ENCODE data around the gene TMEM139. TPM values are rescaled to one million over a fixed set of nuclear protein-coding genes. Genes with fewer than 3 reads are reported as not detected.
A peak's percentile ranks its signal among the peaks of the same experiment; 100 is the strongest.
"Not testable (repeated sequence)": the region's sequence is repeated elsewhere in the genome, so short reads cannot be mapped to it uniquely, and the experiment has no call there.

Gene TMEM139
- total RNA-seq, 1 donor from 2014 or later: 6.9 TPM

DNA sequence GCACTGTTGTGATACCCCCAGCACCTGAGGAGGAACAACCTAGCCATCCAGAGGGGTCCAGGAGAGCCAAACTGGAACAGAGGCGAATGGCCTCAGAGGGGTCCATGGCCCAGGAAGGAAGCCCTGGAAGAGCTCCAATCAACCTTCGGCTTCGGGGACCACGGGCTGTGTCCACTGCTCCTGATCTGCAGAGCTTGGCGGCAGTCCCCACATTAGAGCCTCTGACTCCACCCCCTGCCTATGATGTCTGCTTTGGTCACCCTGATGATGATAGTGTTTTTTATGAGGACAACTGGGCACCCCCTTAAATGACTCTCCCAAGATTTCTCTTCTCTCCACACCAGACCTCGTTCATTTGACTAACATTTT is 1.7 kb downstream of the TMEM139 start:
- intact Hi-C loops (cut with DNase I): loop anchor here (5.0 kb wide), 1 partner anchor 96 kb away; the partner anchor contains the start of gene ZYX

DNA sequence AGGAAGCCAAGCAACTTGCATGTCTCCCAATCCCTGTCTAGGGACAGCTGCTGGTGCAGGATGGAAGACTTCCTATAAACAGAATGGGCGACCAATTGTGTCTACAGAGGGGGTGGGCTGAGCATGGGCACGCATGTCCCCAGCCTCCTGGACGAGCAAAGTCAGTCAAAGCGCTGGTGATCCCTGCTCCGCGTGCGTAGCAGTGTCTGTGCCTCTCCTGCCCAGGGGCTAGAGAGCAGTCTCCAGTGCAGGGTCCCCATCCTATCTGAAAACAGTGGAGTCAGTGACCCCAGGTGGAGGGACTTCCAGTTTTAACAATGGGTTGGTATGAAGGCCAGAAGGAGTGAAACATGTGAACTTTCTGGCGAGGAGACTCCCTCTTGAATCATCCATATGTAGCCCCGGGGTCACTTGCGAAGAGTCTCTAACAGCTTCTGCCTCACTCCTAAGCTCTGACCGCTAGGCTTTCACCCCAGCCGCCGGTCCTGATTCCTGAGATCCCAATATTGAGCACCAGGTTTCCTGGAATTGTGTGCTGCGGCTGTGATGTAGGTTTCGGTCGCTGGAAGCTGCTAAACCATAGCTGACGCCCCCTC is 2.7 kb downstream of the TMEM139 start:
- intact Hi-C loops (cut with DNase I): loop anchor here (5.0 kb wide), 1 partner anchor 95 kb away; the partner anchor contains the start of gene ZYX
- DNase-seq (ENCODE audit: low spot score): no peak

More for the DNA sequence above, 1.7 kb downstream of the TMEM139 start:
- DNase-seq (ENCODE audit: low spot score): no peak

DNA sequence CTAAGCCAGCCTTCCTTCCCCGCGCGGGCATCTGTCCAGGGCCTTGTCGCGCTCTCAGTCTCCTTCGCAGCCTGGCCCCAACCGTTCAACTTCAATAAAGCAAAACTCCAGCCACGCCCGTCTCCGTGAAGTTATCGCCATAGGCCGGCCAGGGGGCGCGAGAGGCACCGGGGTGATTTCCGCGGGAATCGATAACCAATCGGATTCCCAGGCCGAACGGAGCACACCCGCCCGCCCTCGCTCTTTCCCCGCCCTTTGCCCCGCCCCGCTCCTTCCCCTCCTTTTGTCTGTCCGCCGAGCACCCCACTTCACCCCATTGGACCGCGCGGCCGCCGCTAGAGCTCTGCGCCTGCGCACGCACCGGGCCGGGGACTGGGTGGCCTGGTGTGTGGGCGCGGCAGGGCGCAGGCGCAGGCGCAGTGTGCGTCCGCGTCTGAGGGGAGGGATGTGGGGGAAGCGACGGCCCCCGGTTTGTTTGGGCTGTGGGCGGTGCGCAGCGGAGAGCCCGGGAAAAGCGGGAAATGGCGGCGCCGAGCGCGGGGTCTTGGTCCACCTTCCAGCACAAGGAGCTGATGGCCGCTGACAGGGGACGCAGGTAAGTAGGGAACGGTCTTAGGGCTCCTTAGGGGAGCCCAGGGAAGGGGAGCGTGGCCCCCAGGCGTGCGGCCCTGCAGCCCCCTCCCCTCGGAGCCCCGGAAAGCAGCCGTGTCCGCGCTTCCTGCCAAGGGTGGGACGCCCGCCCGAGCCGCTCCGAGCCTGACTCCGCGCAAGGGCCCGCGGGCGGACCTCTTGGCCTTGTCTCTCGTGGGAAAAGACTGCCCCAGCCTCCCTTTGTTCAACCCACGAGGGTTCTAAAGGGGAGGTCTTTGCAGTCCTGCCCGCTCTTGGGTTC is 3.4 kb downstream of the TMEM139 start, which contains the start of gene CASP2:
Gene CASP2 (plus strand): TSS at position 417 of the 892 bp plus-strand sequence. CDS start 105 bp downstream, at position 522.
- peak; percentile 99 for DNase-seq (ENCODE audit: low spot score)
- intact Hi-C loops (cut with DNase I): loop anchor here (2.0 to 5.0 kb wide), 2 partner anchors 25 to 94 kb away; partner anchors contain the start of genes GSTK1 and ZYX

DNA sequence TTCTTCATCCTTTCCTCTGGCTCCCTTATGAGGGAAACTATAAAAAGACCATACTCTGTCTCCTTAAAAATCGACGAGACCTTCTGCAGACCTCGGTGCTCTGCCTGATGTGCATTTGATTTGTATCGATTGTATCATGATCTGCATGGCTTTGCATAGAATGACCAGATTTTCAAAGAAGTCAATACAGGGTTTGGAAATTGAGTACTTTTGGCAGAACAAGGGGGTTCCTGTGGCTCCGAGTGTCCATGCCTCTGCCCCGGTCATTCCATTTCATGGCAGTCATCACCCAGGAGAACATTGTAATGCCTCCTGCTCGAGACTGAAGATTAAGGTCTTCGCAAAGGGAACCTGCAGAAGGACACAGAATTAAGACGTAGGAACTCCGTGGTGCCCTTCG is 4.1 kb downstream of the TMEM139 start:
- DNase-seq (ENCODE audit: low spot score): no peak
- intact Hi-C loops (cut with DNase I): loop anchor here (2.0 to 5.0 kb wide), 2 partner anchors 26 to 93 kb away; partner anchors contain the start of genes GSTK1 and ZYX

DNA sequence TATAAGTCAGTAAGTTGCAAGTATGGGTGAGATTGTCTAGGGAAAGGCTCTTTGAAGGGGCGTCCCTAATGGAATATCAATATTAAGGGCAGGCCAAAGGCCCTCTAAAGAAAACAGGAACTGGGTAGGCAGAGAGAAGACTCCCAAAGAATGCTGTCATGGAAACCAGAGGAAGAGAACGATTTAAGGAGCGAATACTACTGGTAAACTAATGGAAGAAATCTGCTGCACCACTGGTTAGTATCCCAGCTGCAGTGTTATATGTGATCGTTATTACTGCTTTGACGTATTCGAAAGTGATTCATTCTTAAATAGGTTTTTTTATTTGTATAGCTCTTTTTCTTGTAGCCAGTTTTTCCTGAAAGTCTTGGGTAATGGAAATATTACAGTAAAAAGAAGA is 4.7 kb downstream of the TMEM139 start:
- intact Hi-C loops (cut with DNase I): loop anchor here (2.0 to 5.0 kb wide), 2 partner anchors 27 to 93 kb away; partner anchors contain the start of genes GSTK1 and ZYX
- DNase-seq (ENCODE audit: low spot score): no peak

DNA sequence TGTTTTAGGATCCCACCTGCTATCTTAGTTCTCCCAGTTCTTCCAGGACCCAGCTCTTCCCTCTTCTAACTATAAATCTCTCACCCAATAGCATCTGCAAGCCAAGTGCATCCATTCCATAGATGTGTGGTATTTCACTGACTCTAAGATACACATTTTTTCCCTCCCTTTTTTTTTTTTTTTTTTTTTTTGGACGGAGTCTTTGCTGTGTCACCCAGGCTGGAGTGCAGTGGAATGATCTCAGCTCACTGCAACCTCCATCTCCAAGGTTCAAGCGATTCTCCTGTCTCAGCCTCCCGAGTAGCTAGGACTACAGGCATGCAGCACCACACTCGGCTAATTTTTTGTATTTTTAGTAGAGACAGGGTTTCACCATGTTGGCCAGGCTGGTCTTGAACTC is 5.1 kb downstream of the TMEM139 start:
- not testable (repeated sequence) for DNase-seq (ENCODE audit: low spot score)

DNA sequence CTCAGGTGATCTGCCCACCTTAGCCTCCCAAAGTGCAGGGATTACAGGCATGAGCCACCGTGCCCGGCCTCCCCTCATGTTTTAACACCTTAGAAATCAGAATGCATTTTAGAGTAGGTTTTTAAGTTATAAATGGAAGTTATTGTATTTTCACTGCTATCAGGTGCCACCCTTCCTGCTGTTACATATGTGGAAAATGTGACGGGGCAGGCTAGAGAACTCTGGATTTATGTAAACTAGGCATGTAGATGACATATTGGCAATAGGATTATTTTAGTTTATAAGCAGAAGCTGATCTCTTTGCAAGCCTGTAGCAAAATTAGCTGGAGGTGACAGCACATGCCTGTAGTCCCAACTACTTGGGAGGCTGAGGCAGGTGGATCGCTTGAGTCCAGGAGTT is 5.5 kb downstream of the TMEM139 start:
- intact Hi-C loops (cut with DNase I): no loop called here
- DNase-seq (ENCODE audit: low spot score): no peak

More for the DNA sequence above, 5.1 kb downstream of the TMEM139 start:
- intact Hi-C loops (cut with DNase I): loop anchor here (2.0 to 5.0 kb wide), 2 partner anchors 27 to 92 kb away; partner anchors contain the start of genes GSTK1 and ZYX

DNA sequence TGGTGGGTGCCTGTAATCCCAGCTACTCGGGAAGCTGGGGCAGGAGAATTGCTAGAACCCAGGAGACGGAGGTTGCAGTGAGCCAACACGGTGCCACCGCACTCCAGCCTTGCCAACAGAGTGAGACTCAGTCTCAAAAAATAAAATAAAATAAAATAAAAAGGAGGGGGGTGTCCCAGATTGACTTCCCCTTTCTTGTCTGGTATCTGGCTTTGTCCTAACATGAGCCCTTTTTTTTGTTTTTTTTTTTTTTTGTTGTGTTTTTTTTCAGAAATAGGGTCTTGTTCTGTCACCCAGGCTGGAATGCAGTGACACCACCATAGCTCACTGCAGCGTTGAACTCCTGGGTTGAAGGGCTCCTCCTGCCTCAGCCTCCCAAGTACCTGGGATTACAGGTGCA is 8.1 kb downstream of the TMEM139 start:
- DNase-seq (ENCODE audit: low spot score): no peak
- intact Hi-C loops (cut with DNase I): no loop called here

DNA sequence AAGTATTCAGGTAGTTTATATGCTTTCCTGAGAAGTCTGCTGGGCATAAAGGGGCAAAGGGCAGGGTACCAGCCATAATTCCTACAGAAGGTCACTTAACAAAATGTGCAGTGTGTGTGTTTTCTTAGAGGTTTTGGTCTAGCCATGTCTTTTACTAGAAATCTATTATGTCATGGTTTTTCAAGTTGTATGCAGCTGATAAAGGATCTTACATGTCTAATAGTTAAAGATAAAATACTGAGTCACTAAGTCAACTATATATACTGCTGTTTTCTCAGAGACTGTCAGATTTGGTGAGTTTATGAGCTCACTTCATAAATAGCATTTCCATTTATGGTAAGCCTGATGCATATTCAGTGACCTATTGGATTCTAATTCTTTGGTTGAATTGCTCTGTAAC is 11.1 kb downstream of the TMEM139 start:
- DNase-seq (ENCODE audit: low spot score): no peak
- intact Hi-C loops (cut with DNase I): no loop called here

DNA sequence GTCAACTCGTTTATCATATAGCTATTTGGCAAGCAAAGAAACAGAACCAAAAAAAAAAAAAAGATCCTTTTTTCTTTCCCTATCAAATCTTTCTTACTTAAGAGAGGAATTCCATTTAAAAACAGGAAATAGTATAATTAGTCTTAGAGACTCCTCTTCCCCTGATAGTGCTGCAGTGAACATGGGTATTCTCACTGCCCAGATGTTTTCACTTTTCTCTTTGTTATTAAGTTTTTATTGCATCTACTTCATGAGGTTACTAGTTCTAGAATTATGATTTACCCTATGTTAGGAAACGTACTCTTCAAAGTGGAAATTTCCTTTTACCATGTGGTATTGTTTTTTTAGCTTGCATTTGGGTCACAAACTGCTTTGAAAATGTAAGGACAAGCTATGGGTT is 11.9 kb downstream of the TMEM139 start:
- intact Hi-C loops (cut with DNase I): no loop called here
- no peak for DNase-seq (ENCODE audit: low spot score)

DNA sequence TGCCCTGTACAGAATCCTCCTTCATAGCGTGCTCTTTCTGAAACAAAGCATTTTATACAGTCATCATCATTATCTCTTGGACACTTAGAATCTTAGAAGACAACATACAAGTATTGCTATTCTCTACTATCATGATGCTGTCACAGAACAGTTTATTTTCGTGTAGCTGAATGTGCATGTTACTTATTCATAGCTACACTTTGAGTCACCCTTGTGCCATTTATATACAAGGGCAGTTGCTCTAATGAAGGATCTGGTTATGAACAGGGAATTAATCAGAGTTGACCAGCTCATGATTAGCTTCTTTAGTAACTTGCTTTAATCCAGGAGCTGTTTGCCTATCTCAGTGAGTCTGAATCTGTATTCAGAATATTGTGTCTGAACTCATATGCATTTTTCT is 14.6 kb downstream of the TMEM139 start:
- no peak for DNase-seq (ENCODE audit: low spot score)
- intact Hi-C loops (cut with DNase I): no loop called here

DNA sequence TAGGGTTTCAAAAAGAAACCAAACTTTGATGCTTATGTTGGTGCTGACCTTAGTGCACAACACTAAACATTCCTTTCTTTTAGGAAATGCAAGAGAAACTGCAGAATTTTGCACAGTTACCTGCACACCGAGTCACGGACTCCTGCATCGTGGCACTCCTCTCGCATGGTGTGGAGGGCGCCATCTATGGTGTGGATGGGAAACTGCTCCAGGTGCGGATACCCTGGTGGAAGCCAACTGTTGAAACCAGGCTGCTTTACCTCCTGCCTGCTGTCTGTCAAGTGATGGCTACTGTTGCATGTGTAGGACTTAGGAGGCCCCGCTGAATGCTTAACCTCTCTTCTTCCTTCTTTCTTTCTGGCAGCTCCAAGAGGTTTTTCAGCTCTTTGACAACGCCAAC is 15.1 kb downstream of the TMEM139 start:
- no peak for DNase-seq (ENCODE audit: low spot score)
- intact Hi-C loops (cut with DNase I): loop anchor here (5.0 kb wide), 1 partner anchor 38 kb away; the partner anchor contains the start of gene GSTK1

DNA sequence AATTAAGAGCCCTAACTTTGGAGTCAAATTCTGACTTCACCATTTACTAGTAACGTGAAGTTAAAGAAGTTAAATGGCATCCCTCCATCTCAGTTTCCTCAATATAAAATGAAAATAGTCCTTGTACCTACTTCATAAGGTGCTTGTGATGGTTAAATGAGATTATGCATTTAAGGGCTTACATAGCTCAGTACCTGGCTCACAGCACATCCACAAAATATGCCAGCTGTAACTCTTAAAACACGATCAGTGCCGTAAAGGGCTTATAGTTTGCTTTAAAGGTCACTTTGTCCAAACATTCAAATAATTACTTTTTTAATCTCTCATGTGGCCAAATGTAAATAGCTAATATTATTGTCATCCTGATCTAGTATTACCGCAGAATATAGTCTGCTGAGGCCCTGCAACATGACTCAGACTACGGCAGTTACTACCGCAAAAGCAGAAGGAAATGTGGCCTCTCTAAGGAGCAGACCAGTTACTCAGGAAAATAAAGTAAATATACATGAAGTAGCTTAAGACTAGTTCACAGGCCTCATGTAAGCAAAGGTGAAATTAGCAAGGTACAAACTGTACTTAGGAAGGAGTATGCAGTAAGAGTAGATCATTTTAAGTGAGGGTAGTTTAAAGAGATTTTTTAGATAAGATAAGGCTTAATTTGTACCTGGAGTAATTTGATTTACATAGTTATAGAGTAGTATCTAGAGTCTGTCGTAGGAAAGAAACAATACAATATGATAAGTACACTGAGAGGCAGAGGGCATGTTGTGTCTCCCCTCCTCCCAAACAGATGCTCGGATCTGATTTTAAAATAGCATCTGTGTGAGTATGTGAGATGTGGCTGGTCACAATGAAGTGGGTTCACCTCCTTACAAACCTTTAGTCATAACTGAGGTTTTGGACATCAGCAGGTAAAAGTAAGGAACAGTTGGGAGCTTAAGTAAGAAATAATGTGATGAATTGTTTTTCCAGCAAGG is 16.5 kb downstream of the TMEM139 start:
- intact Hi-C loops (cut with DNase I): loop anchor here (5.0 kb wide), 1 partner anchor 39 kb away; the partner anchor contains the start of gene GSTK1

DNA sequence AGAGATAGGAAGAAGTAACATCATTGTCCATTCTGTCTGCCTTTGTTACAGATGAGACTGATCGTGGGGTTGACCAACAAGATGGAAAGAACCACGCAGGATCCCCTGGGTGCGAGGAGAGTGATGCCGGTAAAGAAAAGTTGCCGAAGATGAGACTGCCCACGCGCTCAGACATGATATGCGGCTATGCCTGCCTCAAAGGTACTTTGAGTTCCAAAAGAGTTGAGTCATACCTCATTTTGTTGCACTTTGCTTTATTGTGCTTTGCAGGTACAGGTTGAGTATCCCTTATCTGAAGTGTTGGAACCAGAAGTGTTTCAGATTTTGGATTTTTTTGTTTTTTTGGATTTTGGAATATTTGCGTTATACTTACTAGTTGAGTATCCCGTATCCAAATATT is 19.0 kb downstream of the TMEM139 start:
- no peak for DNase-seq (ENCODE audit: low spot score)
- intact Hi-C loops (cut with DNase I): loop anchor here (5.0 kb wide), 1 partner anchor 41 kb away; the partner anchor contains the start of gene GSTK1

More for the DNA sequence above, 16.5 kb downstream of the TMEM139 start:
- DNase-seq (ENCODE audit: low spot score): no peak

DNA sequence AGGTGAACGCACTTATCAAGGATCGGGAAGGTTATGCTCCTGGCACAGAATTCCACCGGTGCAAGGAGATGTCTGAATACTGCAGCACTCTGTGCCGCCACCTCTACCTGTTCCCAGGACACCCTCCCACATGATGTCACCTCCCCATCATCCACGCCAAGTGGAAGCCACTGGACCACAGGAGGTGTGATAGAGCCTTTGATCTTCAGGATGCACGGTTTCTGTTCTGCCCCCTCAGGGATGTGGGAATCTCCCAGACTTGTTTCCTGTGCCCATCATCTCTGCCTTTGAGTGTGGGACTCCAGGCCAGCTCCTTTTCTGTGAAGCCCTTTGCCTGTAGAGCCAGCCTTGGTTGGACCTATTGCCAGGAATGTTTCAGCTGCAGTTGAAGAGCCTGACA is 20.2 kb downstream of the TMEM139 start:
- intact Hi-C loops (cut with DNase I): loop anchor here (1.0 to 5.0 kb wide), 3 partner anchors 43 to 112 kb away; partner anchors contain the start of gene GSTK1
- no peak for DNase-seq (ENCODE audit: low spot score)

DNA sequence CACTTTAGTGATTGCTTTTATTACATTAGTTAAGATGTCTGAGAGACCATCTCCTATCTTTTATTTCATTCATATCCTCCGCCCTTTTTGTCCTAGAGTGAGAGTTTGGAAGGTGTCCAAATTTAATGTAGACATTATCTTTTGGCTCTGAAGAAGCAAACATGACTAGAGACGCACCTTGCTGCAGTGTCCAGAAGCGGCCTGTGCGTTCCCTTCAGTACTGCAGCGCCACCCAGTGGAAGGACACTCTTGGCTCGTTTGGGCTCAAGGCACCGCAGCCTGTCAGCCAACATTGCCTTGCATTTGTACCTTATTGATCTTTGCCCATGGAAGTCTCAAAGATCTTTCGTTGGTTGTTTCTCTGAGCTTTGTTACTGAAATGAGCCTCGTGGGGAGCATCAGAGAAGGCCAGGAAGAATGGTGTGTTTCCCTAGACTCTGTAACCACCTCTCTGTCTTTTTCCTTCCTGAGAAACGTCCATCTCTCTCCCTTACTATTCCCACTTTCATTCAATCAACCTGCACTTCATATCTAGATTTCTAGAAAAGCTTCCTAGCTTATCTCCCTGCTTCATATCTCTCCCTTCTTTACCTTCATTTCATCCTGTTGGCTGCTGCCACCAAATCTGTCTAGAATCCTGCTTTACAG is 20.8 kb downstream of the TMEM139 start:
- intact Hi-C loops (cut with DNase I): loop anchor here (1.0 to 5.0 kb wide), 2 partner anchors 65 to 112 kb away; no protein-coding TSS in a partner anchor

DNA sequence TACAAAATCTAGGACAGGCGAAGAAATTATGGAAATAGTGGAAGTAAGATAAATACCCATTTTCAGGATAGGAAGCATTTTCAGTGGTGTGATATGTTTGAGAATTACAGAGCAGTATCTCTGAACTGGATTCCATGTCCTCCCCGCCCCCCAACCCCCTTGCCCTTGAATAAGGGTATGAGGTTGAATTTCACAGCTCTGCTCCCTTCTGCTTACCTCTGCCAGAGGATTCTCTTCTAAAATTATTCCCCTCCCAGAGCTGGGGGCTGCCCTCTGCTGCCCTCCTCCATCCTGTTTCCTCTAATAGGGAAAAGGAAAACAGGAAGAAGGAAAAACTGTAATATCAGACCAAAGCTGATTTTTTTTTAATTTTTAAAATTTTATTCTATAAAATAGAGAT is 23.9 kb downstream of the TMEM139 start:
- DNase-seq (ENCODE audit: low spot score): no peak
- intact Hi-C loops (cut with DNase I): loop anchor here (5.0 kb wide), 1 partner anchor 109 kb away; no protein-coding TSS in a partner anchor

More for the DNA sequence above, 20.8 kb downstream of the TMEM139 start:
- peak; percentile 86 for DNase-seq (ENCODE audit: low spot score)

DNA sequence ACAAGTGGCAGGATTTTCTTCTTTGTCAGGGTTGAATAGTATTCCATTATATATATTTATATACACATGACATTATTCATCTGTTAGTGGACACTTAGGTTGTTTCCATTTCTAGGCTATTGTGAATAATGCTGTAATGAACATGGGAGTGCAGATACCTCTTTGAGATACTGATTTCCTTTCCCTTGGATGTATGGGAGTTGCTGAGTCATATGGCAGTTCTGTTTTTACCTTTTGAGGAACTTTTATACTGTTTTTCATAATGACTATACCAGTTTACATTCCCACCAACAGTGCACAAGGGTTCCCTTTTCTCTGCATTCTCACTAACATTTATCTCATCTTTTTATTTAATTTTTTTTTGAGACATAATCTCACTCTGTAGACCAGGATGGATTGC is 29.4 kb downstream of the TMEM139 start:
- DNase-seq (ENCODE audit: low spot score): no peak
- intact Hi-C loops (cut with DNase I): no loop called here
